GM12878 (cell line): ENCODE data around the gene MYO9B.

Experiments
- CHD2 ChIP-seq: IDR thresholded peaks from 2 replicates; pipeline ENCODE4 v1.6.1; 2011; ENCODE audit warnings: low read depth, low read length, improper control_type of control experiment, borderline replicate concordance
- EGR1 ChIP-seq, 2 experiments: IDR thresholded peaks; 1 replicate in 1 of 2; 2 replicates in 1 of 2; pipeline ENCODE4 v1.6.1; 2011 to 2012; ENCODE audit warnings: low read depth in 2 of 2, low read length in 2 of 2, borderline replicate concordance in 1 of 2, mild to moderate bottlenecking in 1 of 2, moderate library complexity in 1 of 2
- ESRRA ChIP-seq: IDR thresholded peaks from 2 replicates; pipeline ENCODE4 v1.6.1; 2012; ENCODE audit warnings: mild to moderate bottlenecking, low read length, improper control_type of control experiment
- EZH2 ChIP-seq: IDR thresholded peaks from 2 replicates; pipeline ENCODE4 v1.6.1; 2012; ENCODE audit warnings: low read depth, mild to moderate bottlenecking, control low read depth, inconsistent platforms, low read length, borderline replicate concordance; ENCODE audit not compliant: control insufficient read depth
- HCFC1 ChIP-seq: fragments of 150-350 bp; IDR thresholded peaks from 2 replicates; pipeline ENCODE4 v1.6.1; 2014; ENCODE audit warnings: low read length
- KLF5 ChIP-seq: fragments of 450-650 bp; IDR thresholded peaks from 2 replicates; pipeline ENCODE4 v1.6.1; 2014; ENCODE audit warnings: mild to moderate bottlenecking; ENCODE audit not compliant: partially characterized antibody
- NFXL1 ChIP-seq: fragments of 450-650 bp; IDR thresholded peaks from 2 replicates; pipeline ENCODE4 v1.6.1; 2017; ENCODE audit warnings: antibody characterized with exemption, mild to moderate bottlenecking, borderline replicate concordance
- SUZ12 ChIP-seq: fragments of 200-600 bp; sonication (generic); IDR thresholded peaks from one replicate; pipeline ENCODE4 v1.6.1; 2018; ENCODE audit warnings: antibody characterized with exemption, mild to moderate bottlenecking; ENCODE audit not compliant: unreplicated experiment
- TF ChIP-seq, protein P1 (sequence below), 3 experiments: IDR thresholded peaks in 2 of 3; conservative IDR thresholded peaks in 1 of 3; 2 replicates each; pipeline ENCODE4 v1.5.1; 2011; ENCODE audit warnings: low read depth in 3 of 3, low read length in 3 of 3, mild to moderate bottlenecking in 3 of 3, control low read depth in 2 of 3, moderate library complexity in 2 of 3, inconsistent platforms in 1 of 3, mixed read lengths in 1 of 3; ENCODE audit not compliant: control insufficient read depth in 2 of 3, insufficient read depth in 1 of 3; ENCODE audit errors: extremely low read depth in 1 of 3
- TF ChIP-seq, protein P2 (sequence below): IDR thresholded peaks from 2 replicates; pipeline ENCODE4 v1.6.1; 2012; ENCODE audit warnings: low read depth, low read length, improper control_type of control experiment
- TF ChIP-seq, protein P3 (sequence below): fragments of 450-650 bp; formaldehyde crosslinking; IDR thresholded peaks from 2 replicates; pipeline ENCODE4 v1.5.0; 2022; ENCODE audit warnings: mild to moderate bottlenecking, missing genetic modification characterization

DNA sequence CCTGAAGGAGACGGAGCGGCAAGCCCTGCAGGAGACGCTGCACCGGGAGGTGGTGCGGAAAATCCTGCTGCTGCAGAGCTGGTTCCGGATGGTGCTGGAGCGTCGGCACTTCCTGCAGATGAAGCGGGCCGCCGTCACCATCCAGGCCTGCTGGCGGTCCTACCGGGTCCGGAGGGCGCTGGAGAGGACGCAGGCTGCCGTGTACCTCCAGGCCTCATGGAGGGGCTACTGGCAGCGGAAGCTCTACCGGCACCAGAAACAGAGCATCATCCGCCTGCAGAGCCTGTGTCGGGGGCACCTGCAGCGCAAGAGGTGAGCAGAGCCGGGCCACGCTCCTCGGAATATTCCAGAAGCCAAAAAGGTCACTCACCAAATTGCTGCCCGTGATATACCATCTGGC lies 117.2 kb downstream of the MYO9B start:
- TF ChIP-seq SUZ12 (no peak), ESRRA (no peak), NFXL1 (no peak), KLF5 (no peak), EZH2 (no peak), CHD2 (no peak), HCFC1 (no peak), EGR1 (IDR thresholded peaks at IDR 0.05; ENCODE audit: borderline replicate concordance in 1 of 2, low read depth in 2 of 2, low read length in 2 of 2) (no peak)
- TF ChIP-seq, protein P1, sequence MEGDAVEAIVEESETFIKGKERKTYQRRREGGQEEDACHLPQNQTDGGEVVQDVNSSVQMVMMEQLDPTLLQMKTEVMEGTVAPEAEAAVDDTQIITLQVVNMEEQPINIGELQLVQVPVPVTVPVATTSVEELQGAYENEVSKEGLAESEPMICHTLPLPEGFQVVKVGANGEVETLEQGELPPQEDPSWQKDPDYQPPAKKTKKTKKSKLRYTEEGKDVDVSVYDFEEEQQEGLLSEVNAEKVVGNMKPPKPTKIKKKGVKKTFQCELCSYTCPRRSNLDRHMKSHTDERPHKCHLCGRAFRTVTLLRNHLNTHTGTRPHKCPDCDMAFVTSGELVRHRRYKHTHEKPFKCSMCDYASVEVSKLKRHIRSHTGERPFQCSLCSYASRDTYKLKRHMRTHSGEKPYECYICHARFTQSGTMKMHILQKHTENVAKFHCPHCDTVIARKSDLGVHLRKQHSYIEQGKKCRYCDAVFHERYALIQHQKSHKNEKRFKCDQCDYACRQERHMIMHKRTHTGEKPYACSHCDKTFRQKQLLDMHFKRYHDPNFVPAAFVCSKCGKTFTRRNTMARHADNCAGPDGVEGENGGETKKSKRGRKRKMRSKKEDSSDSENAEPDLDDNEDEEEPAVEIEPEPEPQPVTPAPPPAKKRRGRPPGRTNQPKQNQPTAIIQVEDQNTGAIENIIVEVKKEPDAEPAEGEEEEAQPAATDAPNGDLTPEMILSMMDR (IDR thresholded peaks at IDR 0.05 in 2 of 3, conservative IDR thresholded peaks at IDR 0.05 in 1 of 3; ENCODE audit: control insufficient read depth in 2 of 3, extremely low read depth in 1 of 3, insufficient read depth in 1 of 3, low read depth in 3 of 3, low read length in 3 of 3), result no peak
- TF ChIP-seq, protein P2, sequence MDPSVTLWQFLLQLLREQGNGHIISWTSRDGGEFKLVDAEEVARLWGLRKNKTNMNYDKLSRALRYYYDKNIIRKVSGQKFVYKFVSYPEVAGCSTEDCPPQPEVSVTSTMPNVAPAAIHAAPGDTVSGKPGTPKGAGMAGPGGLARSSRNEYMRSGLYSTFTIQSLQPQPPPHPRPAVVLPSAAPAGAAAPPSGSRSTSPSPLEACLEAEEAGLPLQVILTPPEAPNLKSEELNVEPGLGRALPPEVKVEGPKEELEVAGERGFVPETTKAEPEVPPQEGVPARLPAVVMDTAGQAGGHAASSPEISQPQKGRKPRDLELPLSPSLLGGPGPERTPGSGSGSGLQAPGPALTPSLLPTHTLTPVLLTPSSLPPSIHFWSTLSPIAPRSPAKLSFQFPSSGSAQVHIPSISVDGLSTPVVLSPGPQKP, result no peak
- TF ChIP-seq, protein P3, sequence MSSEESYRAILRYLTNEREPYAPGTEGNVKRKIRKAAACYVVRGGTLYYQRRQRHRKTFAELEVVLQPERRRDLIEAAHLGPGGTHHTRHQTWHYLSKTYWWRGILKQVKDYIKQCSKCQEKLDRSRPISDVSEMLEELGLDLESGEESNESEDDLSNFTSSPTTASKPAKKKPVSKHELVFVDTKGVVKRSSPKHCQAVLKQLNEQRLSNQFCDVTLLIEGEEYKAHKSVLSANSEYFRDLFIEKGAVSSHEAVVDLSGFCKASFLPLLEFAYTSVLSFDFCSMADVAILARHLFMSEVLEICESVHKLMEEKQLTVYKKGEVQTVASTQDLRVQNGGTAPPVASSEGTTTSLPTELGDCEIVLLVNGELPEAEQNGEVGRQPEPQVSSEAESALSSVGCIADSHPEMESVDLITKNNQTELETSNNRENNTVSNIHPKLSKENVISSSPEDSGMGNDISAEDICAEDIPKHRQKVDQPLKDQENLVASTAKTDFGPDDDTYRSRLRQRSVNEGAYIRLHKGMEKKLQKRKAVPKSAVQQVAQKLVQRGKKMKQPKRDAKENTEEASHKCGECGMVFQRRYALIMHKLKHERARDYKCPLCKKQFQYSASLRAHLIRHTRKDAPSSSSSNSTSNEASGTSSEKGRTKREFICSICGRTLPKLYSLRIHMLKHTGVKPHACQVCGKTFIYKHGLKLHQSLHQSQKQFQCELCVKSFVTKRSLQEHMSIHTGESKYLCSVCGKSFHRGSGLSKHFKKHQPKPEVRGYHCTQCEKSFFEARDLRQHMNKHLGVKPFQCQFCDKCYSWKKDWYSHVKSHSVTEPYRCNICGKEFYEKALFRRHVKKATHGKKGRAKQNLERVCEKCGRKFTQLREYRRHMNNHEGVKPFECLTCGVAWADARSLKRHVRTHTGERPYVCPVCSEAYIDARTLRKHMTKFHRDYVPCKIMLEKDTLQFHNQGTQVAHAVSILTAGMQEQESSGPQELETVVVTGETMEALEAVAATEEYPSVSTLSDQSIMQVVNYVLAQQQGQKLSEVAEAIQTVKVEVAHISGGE (CRISPR knock-in tag), result no peak
